Measurements from ENCODE around the gene ZNF440.
"Not testable (repeated sequence)": the region's sequence is repeated elsewhere in the genome, so short reads cannot be mapped to it uniquely, and the experiment has no call there.

ZNF440 gene

DNA sequence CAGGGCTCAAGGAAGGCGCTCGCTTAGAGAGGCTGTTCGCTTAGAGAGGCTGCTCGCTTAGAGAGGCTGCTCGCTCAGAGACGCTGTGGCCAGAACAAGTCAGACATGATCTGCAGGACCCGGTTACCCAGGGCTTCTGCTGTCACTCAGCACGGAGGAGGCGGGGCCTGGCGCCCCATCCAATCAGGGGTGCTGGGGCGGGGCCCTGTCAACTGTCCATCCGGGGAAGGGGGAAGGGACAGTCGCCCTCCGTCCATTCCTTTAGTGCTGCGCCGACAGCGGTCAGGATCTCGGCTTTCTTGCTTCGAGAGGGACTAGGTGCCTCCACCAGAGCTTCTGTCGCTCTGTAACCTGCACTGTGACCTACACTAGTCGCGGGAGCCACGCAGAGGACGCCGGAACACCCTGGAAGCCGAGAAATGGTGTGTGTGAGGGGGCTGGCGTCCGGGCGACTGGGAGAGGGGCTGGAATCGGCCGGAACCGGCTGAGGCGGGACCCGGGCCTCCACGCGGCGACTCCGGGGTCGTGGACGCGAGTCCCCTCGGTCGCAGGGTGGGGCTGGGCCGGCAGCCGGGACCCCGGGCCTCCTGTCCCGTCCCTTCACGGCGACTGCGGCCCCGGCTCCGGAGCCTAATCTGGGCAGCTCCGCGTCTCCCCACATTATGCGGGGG lies at the start of gene ZNF440:
TSS of gene ZNF440 (plus strand) at position 245 of the 671 bp plus-strand sequence. CDS start at position 420, 175 bp downstream.
- peak; percentile 95 for DNase-seq

DNA sequence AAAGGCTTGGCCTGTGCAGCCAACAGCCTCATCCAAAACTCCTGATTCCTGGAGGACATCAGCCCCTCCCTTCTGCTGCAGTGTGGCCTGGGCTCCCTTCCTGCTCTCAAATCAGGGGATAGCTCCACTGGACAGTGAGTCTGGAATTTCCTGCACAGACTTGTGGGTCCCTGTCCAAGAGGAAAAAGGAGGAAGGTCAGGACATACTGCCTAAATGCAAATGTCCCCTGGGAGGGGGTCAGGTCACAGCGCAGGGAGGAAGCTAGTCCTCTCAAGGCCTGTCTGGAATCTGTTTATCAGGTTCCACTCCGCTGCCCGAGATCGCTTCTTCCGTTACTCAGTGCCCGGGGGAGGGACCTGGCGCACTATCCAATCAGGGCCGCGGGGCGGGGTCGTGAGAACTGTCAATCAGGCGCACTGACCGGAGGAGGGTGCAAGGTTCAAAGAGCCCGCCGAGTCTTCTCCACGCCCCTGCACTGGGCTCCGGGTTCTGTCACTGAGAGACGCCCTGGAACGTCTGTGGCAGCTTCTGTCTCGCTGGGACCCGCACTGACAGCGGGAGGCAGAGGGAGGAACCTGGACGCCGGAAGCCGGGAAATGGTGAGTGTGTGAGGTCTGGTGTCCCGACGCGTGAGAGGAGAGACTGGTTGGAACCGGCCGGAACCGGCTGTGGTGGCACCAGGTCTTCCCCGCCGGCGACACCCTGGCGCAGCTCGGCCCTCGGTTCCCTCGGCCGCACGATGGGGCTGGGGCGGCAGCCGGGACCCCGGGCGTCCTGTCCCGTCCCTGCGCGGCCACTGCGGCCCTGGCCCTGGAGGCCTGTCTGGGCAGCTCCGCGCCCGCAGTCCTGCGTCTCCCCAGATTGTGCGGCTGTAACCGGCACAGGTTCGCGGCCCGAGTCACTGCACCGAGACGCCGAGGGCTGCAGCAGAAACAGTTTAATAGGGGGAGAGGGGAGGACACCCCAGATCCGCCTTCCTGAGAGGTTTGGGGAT lies 47.2 kb upstream of the ZNF440 start, which contains the start of gene ZNF441:
TSS of gene ZNF441 (plus strand) at position 404 of the 995 bp plus-strand sequence. CDS start at position 598, 194 bp downstream.
- DNase-seq, result peak; percentile 98

GRCh38 chr19:11767633-11768133 lies 46.4 kb upstream of the ZNF440 start:
- DNase-seq, result peak; percentile 47

DNA sequence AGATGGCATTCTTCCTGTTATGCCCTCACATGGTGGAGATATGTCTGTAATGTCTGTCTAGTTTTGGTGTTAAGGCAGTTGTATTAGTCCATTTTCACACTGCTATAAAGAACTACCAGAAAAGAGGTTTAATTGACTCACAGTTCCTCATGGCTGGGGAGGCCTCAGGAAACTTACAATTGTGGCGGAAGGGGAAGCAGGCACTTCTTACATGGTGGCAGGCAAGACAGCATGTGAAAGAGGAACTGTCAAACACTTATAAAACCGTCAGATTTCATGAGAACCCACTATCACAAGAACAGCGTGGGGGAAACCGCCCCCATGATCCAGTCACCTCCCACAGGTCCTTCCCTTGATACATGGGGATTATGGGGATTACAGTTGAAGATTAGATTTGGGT lies 44.1 kb upstream of the ZNF440 start:
- DNase-seq, result no peak

DNA sequence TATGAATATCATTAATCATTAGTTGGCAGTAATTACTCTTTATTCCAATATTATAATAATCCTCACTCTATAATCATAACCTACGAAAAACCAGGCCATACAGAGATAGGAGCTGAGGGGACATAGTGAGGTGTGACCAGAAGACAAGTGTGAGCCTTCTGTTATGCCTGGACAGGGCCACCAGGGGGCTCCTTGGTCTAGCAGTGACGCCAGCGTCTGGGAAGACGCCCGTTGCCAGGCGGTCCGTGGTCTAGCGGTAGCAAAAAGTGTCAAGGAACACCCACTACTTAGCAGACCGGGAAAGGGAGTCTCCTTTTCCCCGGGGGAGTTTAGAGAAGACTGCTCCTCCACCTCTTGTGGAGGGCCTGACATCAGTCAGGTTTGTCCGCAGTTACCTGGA lies 42.6 kb upstream of the ZNF440 start:
- DNase-seq, result not testable (repeated sequence)

DNA sequence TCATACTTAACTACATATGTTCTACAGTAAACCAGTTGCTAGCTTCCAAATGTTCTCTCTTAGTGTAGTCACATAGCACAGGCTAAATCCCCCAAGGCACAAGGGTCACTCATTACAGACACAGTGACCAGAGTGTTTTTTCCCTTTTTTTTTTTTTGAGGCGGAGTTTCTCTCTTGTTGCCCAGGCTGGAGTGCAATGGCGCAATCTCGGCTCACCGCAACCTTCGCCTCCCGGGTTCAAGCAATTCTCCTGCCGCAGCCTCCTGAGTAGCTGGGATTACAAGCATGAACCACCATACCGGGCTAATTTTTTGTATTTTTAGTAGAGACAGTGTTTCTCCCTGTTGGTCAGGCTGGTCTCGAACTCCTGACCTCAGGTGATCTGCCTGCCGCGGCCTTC lies 37.4 kb upstream of the ZNF440 start:
- not testable (repeated sequence) for DNase-seq

DNA sequence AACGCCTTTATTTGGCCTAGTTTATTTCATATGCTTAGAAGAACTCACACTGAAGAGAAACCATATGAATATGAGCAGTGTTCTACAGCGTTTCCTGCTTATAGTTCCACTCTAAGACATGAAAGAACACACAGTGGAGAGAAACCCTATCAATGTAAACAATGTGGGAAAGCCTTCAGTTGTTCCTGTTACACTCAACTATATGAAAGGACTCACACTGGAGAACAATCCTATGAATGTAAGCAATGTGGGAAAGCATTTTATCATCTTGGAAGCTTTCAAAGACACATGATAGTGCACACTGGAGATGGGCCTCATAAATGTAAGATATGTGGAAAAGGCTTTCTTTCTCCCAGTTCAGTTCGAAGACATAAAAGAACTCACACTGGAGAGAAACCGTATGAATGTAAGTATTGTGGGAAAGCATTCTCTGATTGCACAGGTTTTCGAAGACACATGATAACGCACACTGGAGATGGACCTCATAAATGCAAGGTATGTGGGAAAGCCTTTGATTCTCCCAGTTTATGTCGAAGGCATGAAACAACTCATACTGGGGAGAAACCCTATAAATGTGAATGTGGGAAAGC lies 33.5 kb upstream of the ZNF440 start:
- no peak for DNase-seq

- no peak for DNase-seq
Measured at GRCh38 chr19:11781295-11782057, 32.6 kb upstream of the ZNF440 start.

GRCh38 chr19:11783767-11784166 lies 30.3 kb upstream of the ZNF440 start:
- DNase-seq, result no peak

- no peak for DNase-seq
Measured at GRCh38 chr19:11784356-11784755, 29.7 kb upstream of the ZNF440 start.

- DNase-seq, result no peak
Measured at GRCh38 chr19:11787536-11787935, 26.5 kb upstream of the ZNF440 start.

- no peak for DNase-seq
Measured at GRCh38 chr19:11792942-11793341, 21.1 kb upstream of the ZNF440 start.

- DNase-seq, result peak; percentile 87
Measured at GRCh38 chr19:11797491-11797890, 16.6 kb upstream of the ZNF440 start.

GRCh38 chr19:11798391-11799330 lies 15.4 kb upstream of the ZNF440 start, which contains the start of gene ZNF491:
ZNF491 (plus strand) TSS chr19:11798523; CDS start chr19:11805954, 7,431 bp downstream.
- DNase-seq, result peak; percentile 95

DNA sequence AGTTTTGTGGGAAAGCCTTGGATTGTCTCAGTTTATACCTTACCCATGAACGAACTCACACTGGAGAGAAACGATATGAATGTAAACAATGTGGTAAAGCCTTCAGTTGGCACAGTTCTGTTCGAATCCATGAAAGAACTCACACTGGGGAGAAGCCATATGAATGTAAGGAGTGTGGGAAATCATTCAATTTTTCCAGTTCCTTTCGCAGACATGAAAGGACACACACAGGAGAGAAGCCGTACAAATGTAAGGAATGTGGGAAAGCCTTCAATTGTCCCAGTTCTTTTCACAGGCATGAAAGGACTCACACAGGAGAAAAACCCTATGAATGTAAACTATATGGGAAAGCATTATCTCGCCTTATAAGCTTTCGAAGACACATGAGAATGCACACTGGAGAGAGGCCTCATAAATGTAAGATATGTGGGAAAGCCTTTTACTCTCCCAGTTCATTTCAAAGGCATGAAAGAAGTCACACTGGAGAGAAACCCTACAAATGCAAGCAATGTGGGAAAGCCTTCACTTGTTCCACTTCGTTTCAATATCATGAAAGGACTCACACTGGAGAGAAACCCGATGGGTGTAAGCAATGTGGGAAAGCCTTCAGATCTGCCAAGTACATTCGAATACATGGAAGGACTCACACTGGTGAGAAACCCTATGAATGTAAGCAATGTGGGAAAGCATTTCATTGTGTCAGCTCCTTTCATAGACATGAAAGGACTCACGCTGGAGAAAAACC lies 7.5 kb upstream of the ZNF440 start:
- no peak for DNase-seq

- DNase-seq, result no peak
Measured at GRCh38 chr19:11807099-11807380, 7.0 kb upstream of the ZNF440 start.

DNA sequence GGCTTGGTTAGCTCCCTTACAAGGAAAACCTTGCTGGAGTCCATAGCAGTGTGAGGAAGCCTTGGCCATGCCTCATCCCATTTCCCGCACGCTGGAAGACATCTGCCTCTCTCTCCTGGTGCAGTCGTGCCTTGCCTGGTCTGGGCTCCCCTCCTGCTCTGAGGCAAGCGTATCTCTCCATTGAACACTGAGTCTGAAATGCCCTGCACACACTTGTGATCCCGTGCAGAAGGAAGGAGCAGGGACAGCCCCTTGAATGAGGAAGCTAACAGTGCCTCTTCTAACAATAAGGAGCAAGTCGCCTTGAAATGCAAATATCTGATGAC lies 407 bp upstream of the ZNF440 start:
- DNase-seq, result no peak

GRCh38 chr19:11814700-11815035 lies 595 bp downstream of the ZNF440 start:
- no peak for DNase-seq

- DNase-seq, result no peak
Measured at GRCh38 chr19:11821474-11822109, 7.5 kb downstream of the ZNF440 start.

Measured in stimulated activated CD4-positive, alpha-beta T cell treated with anti-CD3 and anti-CD28 coated beads, Interleukin-15, amount 100 ng/mL, for 24 hours (primary cell).